Fibroblast of peridontal ligament (primary cell): ENCODE data around the gene BMX.

Experiments used
- DNase-seq: peaks from one replicate; pipeline ENCODE4 v3.0.0-alpha.2; 2010; ENCODE audit errors: extremely low read depth

Gene BMX

DNA sequence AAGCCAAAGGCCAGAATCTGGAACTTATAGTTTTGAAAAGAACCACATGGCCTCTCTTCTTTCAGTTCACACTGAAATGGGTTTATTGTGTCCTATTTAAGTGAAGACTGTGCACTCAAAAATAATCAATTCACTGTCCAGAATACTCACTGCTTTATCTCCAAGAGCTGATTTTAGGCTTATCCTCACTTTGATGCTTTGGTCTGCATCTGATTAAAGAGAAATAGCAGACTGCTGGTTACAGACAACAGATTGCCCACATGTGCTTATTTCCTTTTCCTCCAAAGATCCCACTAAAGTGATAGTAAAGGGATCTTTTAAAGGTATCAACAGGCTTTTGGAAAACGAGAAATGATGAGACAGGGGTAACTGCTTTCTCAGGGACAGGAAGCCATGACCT lies 69.5 kb downstream of the BMX start:
- DNase-seq = no peak

DNA sequence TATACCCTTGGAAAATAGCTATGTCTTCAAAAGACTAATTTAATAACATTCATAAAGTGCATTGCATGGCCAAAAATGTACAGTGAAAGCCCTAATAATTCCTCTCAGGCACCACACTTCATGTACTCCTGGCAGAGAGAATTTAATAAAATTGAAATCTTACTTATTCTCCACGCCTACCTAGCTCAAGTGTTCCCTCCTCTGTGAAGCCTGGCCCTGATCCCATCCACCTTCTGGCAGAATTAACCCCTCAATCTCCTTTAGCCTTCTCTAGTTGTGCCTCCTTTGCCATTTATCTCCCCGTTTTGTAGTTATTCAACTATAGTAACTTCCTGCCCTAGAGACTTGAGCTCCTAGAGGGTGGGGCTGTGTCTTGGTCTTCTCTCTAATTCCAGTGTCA lies 73.4 kb downstream of the BMX start:
- DNase-seq = no peak

DNA sequence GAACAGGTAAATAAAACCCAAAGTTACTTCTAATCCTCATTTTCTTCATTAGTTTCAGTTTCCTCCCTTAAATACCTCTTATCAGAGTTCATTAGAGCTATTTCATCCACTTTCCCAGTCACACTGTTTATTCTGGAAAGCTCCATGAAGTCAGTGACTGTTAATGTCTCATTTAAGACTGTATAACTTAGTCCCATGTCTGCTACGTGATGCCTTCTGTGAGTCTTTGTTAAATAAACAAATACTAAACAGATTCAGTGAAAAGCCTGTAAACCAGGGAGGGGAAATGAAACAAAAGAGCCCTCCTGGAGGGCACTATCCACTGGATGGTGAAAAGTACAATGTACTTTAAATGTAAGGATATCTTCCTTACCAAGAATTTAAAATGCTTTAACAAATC lies 75.4 kb downstream of the BMX start:
- no peak for DNase-seq

DNA sequence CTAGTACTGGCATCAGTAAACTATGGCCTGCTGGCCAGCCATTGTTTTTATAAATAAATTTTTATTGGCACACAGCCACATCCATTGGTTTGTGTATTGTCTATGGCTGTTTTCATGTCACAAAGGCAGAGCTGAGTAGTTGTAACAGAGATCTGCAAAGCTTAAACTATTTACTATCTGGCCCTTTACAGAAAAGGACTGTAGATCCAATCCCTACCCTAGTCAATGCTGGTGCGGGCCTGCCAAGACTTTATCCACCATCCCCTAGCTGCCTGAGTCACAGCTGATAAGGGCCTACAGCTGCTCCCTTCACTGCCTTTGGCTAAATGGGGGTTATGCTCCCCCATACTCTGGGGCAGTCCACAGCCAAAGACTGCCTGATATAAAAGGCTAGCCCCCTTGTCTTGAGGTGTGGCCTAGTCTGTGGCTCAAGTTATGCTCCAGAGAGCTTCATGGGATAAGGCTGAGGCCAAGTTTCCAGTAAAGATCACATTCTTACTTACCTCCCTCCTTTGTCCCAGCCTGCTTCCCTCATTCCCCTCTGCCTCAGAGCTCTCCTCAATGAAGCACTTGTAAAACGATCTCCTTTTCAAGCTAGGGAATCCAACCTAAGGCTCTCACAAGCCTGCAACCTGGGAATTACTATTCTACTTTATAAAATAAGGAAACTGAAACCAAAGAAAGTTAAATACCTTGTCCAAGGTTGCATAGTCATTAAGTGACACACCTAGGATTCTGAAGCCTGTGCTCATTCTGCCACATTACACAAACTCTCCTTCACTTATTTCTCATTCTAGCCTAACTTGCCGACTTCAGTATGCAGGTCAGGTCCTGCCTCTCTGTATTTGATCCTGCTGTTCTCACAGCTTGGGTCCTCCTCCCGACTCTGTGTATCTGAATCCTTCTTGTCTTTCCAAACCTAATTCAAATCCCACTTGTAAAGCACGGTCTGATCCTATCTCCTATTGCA lies 79.5 kb downstream of the BMX start:
- DNase-seq = no peak

DNA sequence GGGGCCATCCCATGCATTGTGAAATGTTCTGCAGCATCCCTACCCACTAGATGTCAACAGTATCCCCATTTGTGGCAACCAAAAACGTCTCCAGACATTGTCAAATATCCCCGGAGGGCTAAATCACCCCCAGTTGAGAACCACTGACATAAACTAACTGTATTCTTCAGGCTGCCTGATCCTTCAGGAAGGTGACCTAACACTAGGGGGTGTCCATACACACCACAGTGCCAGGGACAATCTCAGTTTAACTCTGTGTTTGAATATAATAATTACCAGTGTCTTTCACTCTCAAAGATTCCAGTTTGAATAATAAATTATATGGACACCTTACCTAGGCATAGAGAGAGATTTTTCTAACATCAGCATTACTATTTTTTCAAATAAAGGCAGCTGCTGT lies 93.8 kb downstream of the BMX start:
- DNase-seq = no peak

DNA sequence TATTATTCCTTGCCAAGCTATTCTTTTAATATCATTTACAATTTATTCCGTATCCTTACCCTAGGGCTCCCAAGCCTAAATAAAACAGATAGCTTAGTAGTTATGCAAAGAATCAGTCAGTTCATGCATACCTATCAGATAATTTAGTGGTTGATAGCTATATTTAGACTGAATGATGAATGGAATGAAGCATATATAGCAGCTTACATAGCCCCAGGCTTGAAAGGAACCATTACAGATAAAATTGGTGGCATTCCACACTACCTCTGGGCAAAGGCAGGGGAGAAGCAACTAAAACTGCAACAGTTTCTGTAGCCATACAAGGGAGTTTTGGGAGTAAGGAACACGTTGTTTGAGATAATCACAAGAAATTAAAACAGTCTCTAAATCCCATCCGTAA lies 97.4 kb downstream of the BMX start:
- DNase-seq = no peak

DNA sequence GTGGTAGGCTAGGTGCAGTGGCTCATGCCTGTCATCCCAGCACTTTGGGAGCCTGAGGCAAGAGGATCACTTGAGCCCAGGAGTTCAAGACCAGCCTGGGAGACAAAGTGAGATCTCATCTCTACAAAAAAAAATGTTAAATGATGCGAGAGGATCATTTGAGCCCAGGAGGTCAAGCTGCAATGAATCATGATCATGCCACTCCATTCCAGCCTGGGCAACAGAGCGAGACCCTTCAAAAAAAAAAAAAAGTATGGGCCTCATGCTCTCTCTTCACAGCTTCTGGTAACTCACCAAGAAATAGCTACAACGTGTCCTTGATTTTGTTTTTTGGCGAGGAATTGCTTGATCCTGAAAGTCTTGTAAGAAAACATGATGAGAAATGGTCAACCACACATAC lies 98.9 kb downstream of the BMX start:
- DNase-seq = no peak

DNA sequence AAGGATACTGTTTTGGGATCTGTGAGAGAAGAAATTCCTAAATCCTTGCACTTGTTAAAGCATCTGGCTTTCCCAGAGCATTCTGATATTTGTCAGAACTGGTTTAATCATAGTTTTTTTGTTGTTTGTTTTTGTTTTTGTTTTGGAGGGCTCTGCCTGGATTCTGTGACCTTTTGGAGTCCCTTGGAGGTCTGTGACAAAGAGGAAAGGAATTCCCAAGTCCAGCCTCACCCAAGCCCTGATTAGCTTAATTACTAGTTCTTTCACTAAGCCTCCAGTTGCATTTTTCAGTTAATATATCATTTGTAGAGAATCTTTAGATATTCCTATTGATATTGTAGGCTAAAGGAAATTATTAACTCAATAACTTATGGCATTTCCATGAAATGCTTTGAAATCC lies 99.4 kb downstream of the BMX start:
- DNase-seq = no peak

DNA sequence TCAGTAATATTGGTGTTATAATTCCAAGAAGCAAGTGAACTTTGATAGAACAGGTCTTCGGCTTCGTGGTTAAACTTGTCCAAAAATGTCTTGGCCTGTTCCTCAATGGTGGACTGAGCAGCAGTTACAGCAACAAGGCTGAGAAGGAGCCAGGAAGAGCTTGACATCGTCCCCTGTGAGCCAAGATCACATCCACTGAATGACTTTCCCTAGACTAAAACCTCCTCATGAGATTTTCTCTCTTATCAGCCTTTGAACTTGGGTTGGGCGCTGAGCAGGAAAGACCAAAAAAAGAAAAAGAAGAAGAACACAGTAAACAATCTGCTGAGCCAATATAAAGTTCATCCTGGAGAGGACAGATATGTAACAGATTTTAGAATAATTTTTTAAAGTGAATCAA lies 100.1 kb downstream of the BMX start, which contains the start of gene ACE2:
Gene ACE2 (minus strand): TSS at position 216 of the 400 bp plus-strand sequence. CDS start 49 bp downstream, at position 167.
- DNase-seq = no peak

DNA sequence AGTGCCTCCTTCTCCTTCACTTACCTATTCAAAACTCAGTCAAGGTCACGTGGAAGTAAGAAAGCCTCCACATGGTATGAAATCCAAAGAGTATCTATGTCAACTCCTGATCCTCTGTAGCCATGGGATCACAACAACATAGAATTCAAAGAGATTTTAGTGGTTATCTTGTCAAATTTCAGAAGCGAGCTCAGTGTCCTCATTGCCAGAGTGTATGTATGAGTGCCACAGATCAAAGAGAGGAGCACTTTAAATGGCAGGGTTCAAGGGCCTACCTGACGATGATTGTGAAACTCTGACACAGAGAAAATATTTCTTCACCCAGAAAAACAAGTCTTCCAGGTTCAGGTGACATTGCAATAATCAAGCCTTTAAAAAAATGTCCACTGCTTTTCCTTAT lies 101.3 kb downstream of the BMX start:
- DNase-seq = no peak

DNA sequence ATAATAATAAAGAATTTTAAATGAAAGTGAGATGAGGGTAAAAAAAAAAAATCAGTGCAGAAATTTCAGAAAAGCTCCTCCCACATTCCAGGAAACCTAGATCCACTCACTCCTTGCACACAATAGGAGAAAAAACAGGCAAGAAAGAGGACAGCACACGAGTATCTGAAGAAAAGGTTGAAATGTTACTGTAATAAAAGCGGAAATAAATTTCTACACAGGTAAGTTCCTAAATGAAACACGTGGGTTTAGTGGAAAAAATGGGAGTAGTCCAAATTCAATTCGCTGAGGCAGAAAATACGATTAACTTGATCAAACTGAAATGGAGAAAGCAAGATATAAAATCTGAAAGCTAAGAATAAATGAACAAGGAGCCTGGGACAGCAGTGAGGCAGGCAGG lies 102.2 kb downstream of the BMX start:
- DNase-seq = no peak

DNA sequence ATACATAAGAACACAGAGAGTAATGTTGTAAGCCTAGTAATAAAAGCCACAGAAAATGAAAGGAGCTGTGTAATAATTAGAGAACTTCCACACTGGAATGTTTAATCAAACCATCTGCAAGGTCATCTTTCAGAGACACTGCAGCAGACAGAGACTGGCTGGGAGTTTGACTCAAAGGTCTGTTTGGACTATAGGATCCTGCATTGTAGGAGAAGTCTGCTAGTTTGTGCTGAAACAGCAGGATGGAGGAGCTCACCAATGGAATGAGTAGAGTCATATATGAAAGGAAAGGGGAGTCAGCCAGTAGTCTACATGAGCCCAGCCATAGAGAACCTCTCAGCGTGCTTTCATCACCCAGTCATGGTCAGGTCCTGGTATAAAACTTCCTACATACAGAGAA lies 104.6 kb downstream of the BMX start:
- no peak for DNase-seq
